Right lobe of liver (tissue), 4 donors: ENCODE measurements around the gene SLC35F4.

Experiments
- POLR2A ChIP-seq: fragments of 450-650 bp; IDR thresholded peaks from one replicate; pipeline ENCODE4 v1.6.1; 2017; ENCODE audit warnings: antibody characterized with exemption, mild to moderate bottlenecking
- TF ChIP-seq, protein P1 (sequence below), 4 donors: fragments of 200-600 bp in 3 of 4; fragments of 450-650 bp in 1 of 4; IDR thresholded peaks; one replicate each; pipeline versions ENCODE4 v1.5.1 to v1.8.0; 2016 to 2022; ENCODE audit warnings: antibody characterized with exemption in 4 of 4, mild to moderate bottlenecking in 2 of 4
- donor health status: DM: no; HTN: no; CAD: no.
- donor health status: DM: no; HTN: no; CAD: no.
- donor health status: DM: no; HTN: yes; CAD: no.

GRCh38 chr14:57640036-57640435 is 225.9 kb downstream of the SLC35F4 start:
- TF ChIP-seq, protein P1, sequence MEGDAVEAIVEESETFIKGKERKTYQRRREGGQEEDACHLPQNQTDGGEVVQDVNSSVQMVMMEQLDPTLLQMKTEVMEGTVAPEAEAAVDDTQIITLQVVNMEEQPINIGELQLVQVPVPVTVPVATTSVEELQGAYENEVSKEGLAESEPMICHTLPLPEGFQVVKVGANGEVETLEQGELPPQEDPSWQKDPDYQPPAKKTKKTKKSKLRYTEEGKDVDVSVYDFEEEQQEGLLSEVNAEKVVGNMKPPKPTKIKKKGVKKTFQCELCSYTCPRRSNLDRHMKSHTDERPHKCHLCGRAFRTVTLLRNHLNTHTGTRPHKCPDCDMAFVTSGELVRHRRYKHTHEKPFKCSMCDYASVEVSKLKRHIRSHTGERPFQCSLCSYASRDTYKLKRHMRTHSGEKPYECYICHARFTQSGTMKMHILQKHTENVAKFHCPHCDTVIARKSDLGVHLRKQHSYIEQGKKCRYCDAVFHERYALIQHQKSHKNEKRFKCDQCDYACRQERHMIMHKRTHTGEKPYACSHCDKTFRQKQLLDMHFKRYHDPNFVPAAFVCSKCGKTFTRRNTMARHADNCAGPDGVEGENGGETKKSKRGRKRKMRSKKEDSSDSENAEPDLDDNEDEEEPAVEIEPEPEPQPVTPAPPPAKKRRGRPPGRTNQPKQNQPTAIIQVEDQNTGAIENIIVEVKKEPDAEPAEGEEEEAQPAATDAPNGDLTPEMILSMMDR (IDR thresholded peaks at IDR 0.05) = no peak
- no peak for TF ChIP-seq POLR2A
